GM10266 (cell line): Measurements from ENCODE around the gene PRLR.

Experiments
- DNase-seq: peaks from one replicate; pipeline ENCODE4 v3.0.0; 2012; ENCODE audit errors: extremely low spot score
- CTCF ChIP-seq: IDR thresholded peaks from 2 replicates; pipeline ENCODE4 v1.5.1; 2012; ENCODE audit warnings: mild to moderate bottlenecking, low read depth; ENCODE audit not compliant: control insufficient read depth, insufficient read depth; ENCODE audit errors: missing control alignments

Gene PRLR

GRCh38 chr5:35004771-35005170, 225.5 kb downstream of the PRLR start:
- no peak for TF ChIP-seq CTCF
- no peak for DNase-seq

- no peak for DNase-seq
- TF ChIP-seq CTCF = no peak
Observed at GRCh38 chr5:35004200-35004599, 226.1 kb downstream of the PRLR start.

GRCh38 chr5:35003018-35003957, 227.0 kb downstream of the PRLR start:
- TF ChIP-seq CTCF = peak; percentile 88
- peak; percentile 69 for DNase-seq

- no peak for TF ChIP-seq CTCF
- no peak for DNase-seq
Observed at GRCh38 chr5:35002459-35002858, 227.8 kb downstream of the PRLR start.

GRCh38 chr5:35001842-35002241, 228.4 kb downstream of the PRLR start:
- no peak for TF ChIP-seq CTCF
- DNase-seq = no peak
